Activated T-cell treated with anti-CD3 and anti-CD28 coated beads, Interleukin-2, amount 50 U/mL, for 48 hours (primary cell): Measurements from ENCODE around the gene SYNE2.

Experiments used
- DNase-seq, 2 experiments: peaks; one replicate each; pipeline ENCODE4 v3.0.0-alpha.2; 2020

SYNE2 gene

GRCh38 chr14:64232095-64232838 lies 379.5 kb downstream of the SYNE2 start:
- DNase-seq = peak; percentile 52 to 59

GRCh38 chr14:64232944-64233343 lies 380.1 kb downstream of the SYNE2 start:
- DNase-seq = no peak

GRCh38 chr14:64233531-64234190 lies 380.9 kb downstream of the SYNE2 start:
- DNase-seq = no peak

GRCh38 chr14:64234877-64235651 lies 382.3 kb downstream of the SYNE2 start:
- DNase-seq = no peak

GRCh38 chr14:64235652-64236640 lies 383.1 kb downstream of the SYNE2 start:
- DNase-seq = no peak

- no peak for DNase-seq
Measured at GRCh38 chr14:64238049-64238448, 385.2 kb downstream of the SYNE2 start.

GRCh38 chr14:64238631-64239030 lies 385.8 kb downstream of the SYNE2 start:
- no peak for DNase-seq

GRCh38 chr14:64244279-64244678 lies 391.5 kb downstream of the SYNE2 start:
- no peak for DNase-seq

- DNase-seq = no peak
Measured at GRCh38 chr14:64245491-64245890, 392.7 kb downstream of the SYNE2 start.

- DNase-seq = no peak
Measured at GRCh38 chr14:64246688-64247087, 393.9 kb downstream of the SYNE2 start.

- no peak for DNase-seq
Measured at GRCh38 chr14:64247195-64247594, 394.4 kb downstream of the SYNE2 start.

- no peak for DNase-seq
Measured at GRCh38 chr14:64248689-64249088, 395.9 kb downstream of the SYNE2 start.

GRCh38 chr14:64249363-64249762 lies 396.6 kb downstream of the SYNE2 start:
- no peak for DNase-seq

- no peak for DNase-seq
Measured at GRCh38 chr14:64253672-64254071, 400.9 kb downstream of the SYNE2 start.

GRCh38 chr14:64255756-64256155 lies 403.0 kb downstream of the SYNE2 start:
- DNase-seq = no peak

- DNase-seq = no peak
Measured at GRCh38 chr14:64260418-64260817, 407.6 kb downstream of the SYNE2 start.

GRCh38 chr14:64265222-64265621 lies 412.4 kb downstream of the SYNE2 start:
- DNase-seq = no peak

GRCh38 chr14:64266239-64266638 lies 413.4 kb downstream of the SYNE2 start:
- no peak for DNase-seq

- DNase-seq = no peak
Measured at GRCh38 chr14:64272019-64272418, 419.2 kb downstream of the SYNE2 start.
